WTC11 (cell line): ENCODE measurements around the gene OR52M1. TPM values are rescaled to one million over a fixed set of nuclear protein-coding genes. Genes with fewer than 3 reads are reported as not detected.

Experiments
- ATAC-seq: fragments of 200-7000 bp; cut with Tn5 transposase; 2 replicates; pipeline ENCODE4 v1.10.0; 2021; ENCODE audit warnings: mild to moderate bottlenecking, moderate library complexity
- CTCF ChIA-PET: fragments of 300-600 bp; sonication (Branson Sonifier 250); formaldehyde crosslinking; loops from one replicate; lab custom pipeline; 2021; ENCODE audit warnings: antibody characterized with exemption; lab: Charles Lee
- POLR2A ChIA-PET: fragments of 350-600 bp; sonication (Branson Sonifier 250); formaldehyde crosslinking; loops from one replicate; lab custom pipeline; 2021; ENCODE audit warnings: antibody characterized with exemption; lab: Charles Lee
- DNase-seq: peaks from one replicate; pipeline ENCODE4 v3.0.0; 2021; ENCODE audit warnings: low spot score
- H3K27ac Mint-ChIP-seq: 2 replicates; pipeline ENCODE4 v1.8.0; 2021; ENCODE audit warnings: mixed read lengths
- H3K27me3 Mint-ChIP-seq: 2 replicates; pipeline ENCODE4 v1.8.0; 2021; ENCODE audit warnings: low read depth, mild to moderate bottlenecking, moderate library complexity, mixed read lengths
- H3K36me3 Mint-ChIP-seq: 2 replicates; pipeline ENCODE4 v1.8.0; 2021; ENCODE audit warnings: mixed read lengths
- H3K4me1 Mint-ChIP-seq: 2 replicates; pipeline ENCODE4 v1.8.0; 2022; ENCODE audit warnings: mixed read lengths
- H3K4me3 Mint-ChIP-seq: 2 replicates; pipeline ENCODE4 v1.8.0; 2021; ENCODE audit warnings: mild to moderate bottlenecking, moderate library complexity, mixed read lengths
- H3K9me3 Mint-ChIP-seq: 2 replicates; pipeline ENCODE4 v1.8.0; 2021; ENCODE audit warnings: mixed read lengths
- ATF2 ChIP-seq: sonication (generic); formaldehyde crosslinking; IDR thresholded peaks from 2 replicates; pipeline ENCODE4 v1.8.1; 2022; ENCODE audit warnings: low read depth, missing genetic modification reagents, borderline replicate concordance
- CBFB ChIP-seq: sonication (generic); formaldehyde crosslinking; IDR thresholded peaks from 2 replicates; pipeline ENCODE4 v1.8.1; 2022; ENCODE audit warnings: mild to moderate bottlenecking, low read depth, missing genetic modification reagents
- E2F4 ChIP-seq: sonication (generic); formaldehyde crosslinking; IDR thresholded peaks from 2 replicates; pipeline ENCODE4 v1.8.1; 2022; ENCODE audit warnings: low read depth, mild to moderate bottlenecking, moderate library complexity, missing genetic modification reagents, borderline replicate concordance
- E2F5 ChIP-seq: sonication (generic); formaldehyde crosslinking; IDR thresholded peaks from 2 replicates; pipeline ENCODE4 v1.8.1; 2022; ENCODE audit warnings: mild to moderate bottlenecking, moderate library complexity, missing genetic modification reagents
- ELF4 ChIP-seq: sonication (generic); formaldehyde crosslinking; IDR thresholded peaks from 2 replicates; pipeline ENCODE4 v1.8.1; 2022; ENCODE audit warnings: low read depth, mild to moderate bottlenecking, moderate library complexity, missing genetic modification reagents
- EMX1 ChIP-seq: fragments of 250-450 bp; sonication (Bioruptor Pico); IDR thresholded peaks from 2 replicates; pipeline ENCODE4 v1.8.0; 2021; ENCODE audit warnings: mild to moderate bottlenecking
- HMGXB4 ChIP-seq: sonication (generic); formaldehyde crosslinking; IDR thresholded peaks from 2 replicates; pipeline ENCODE4 v1.8.1; 2023; ENCODE audit warnings: mild to moderate bottlenecking, moderate library complexity, missing genetic modification reagents
- IRF1 ChIP-seq: sonication (generic); formaldehyde crosslinking; IDR thresholded peaks from 2 replicates; pipeline ENCODE4 v1.8.0; 2023; ENCODE audit warnings: missing genetic modification reagents
- JUN ChIP-seq: sonication (generic); formaldehyde crosslinking; IDR thresholded peaks from 2 replicates; pipeline ENCODE4 v1.8.0; 2023; ENCODE audit warnings: mild to moderate bottlenecking, missing genetic modification reagents
- OVOL2 ChIP-seq: fragments of 250-450 bp; sonication (Bioruptor Pico); IDR thresholded peaks from 2 replicates; pipeline ENCODE4 v1.9.0; 2021; ENCODE audit warnings: mild to moderate bottlenecking, borderline replicate concordance
- SOX15 ChIP-seq: fragments of 250-450 bp; sonication (Bioruptor Pico); IDR thresholded peaks from 2 replicates; pipeline ENCODE4 v1.9.0; 2021; ENCODE audit warnings: mild to moderate bottlenecking
- STAT6 ChIP-seq: sonication (generic); formaldehyde crosslinking; conservative IDR thresholded peaks from 2 replicates; pipeline ENCODE4 v1.8.1; 2023; ENCODE audit warnings: mild to moderate bottlenecking, low read depth, missing genetic modification reagents, moderate library complexity
- ZNF232 ChIP-seq: sonication (generic); formaldehyde crosslinking; IDR thresholded peaks from 2 replicates; pipeline ENCODE4 v1.8.0; 2022; ENCODE audit warnings: mild to moderate bottlenecking, missing genetic modification reagents
- ZNF532 ChIP-seq: fragments of 250-450 bp; sonication (Bioruptor Pico); IDR thresholded peaks from 2 replicates; pipeline ENCODE4 v1.9.0; 2021; ENCODE audit warnings: mild to moderate bottlenecking, borderline replicate concordance
- total RNA-seq: library from RNA; stranded (reverse); gene quantifications from 3 replicates; pipeline ENCODE4 v1.2.3, GENCODE V29; 2021

The OR52M1 gene
- total RNA-seq, 1 experiment from 2014 or later = not detected

- no peaks in the 10 kb centered on the region for H3K27me3 Mint-ChIP-seq
- TF ChIP-seq ZNF232 (CRISPR knock-in tag) (no peak), EMX1 (CRISPR knock-in tag) (no peak), E2F4 (no peak), OVOL2 (CRISPR knock-in tag) (no peak), HMGXB4 (CRISPR knock-in tag) (no peak), ELF4 (CRISPR knock-in tag) (no peak), JUN (CRISPR knock-in tag) (no peak), STAT6 (no peak)
- TF ChIP-seq, all 79 proteins: peak for 0
- ATAC-seq = no peak
- DNase-seq = no peak
- CTCF ChIA-PET = interaction anchor here (1.1 to 1.4 kb wide), 2 partner anchors 43 to 293 kb away, joined by 3 to 4 read pairs; no protein-coding TSS in a partner anchor
- H3K36me3 Mint-ChIP-seq = peaks cover 6% of the 10 kb centered on the region
- no peak overlapping the region for H3K27ac Mint-ChIP-seq
- H3K4me3 Mint-ChIP-seq = no peak overlapping the region
- peaks cover 7% of the 10 kb centered on the region for H3K9me3 Mint-ChIP-seq
- peaks cover 6% of the 10 kb centered on the region for H3K4me1 Mint-ChIP-seq
- POLR2A ChIA-PET = no interaction called here
Observed at GRCh38 chr11:4496557-4497248, 48.3 kb upstream of the OR52M1 start.

- Mint-ChIP-seq H3K27me3 (peaks cover 5% of the 10 kb centered on the region), H3K27ac (no peak overlapping the region), H3K4me1 (no peaks in the 10 kb centered on the region), H3K36me3 (no peaks in the 10 kb centered on the region), H3K9me3 (peaks cover 12% of the 10 kb centered on the region; the same call in 1 of the 2 replicates), H3K4me3 (no peak overlapping the region)
- ATAC-seq (no peak), DNase-seq (no peak)
- POLR2A ChIA-PET = no interaction called here
- no peak for TF ChIP-seq ZNF532 (CRISPR knock-in tag)
- TF ChIP-seq ATF2 = no peak
- no peak for TF ChIP-seq E2F5
- TF ChIP-seq CBFB = no peak
- TF ChIP-seq SOX15 = no peak
- no peak for TF ChIP-seq IRF1 (CRISPR knock-in tag)
- CTCF ChIA-PET = interaction anchor here (1.3 kb wide), 1 partner anchor 322 kb away, joined by 3 read pairs; no protein-coding TSS in a partner anchor
Observed at GRCh38 chr11:4508886-4509285, 36.1 kb upstream of the OR52M1 start.
